ENCODE results near the gene CRYBB2. TPM values are rescaled to one million over a fixed set of nuclear protein-coding genes. Genes with fewer than 3 reads are reported as not detected.

The CRYBB2 gene
- total RNA-seq, 1 experiment from 2014 or later = not detected

- Histone ChIP-seq H2AFZ (ENCODE audit: low read length) (no peak overlapping the region), H3K4ac (ENCODE audit: low read depth, low read length) (no peak overlapping the region), H3K79me1 (ENCODE audit: insufficient read depth, low read depth, low read length, poor library complexity, severe bottlenecking) (no peaks in the 10 kb centered on the region), H3T11ph (ENCODE audit: low read length) (no peak overlapping the region), H3K79me2 (ENCODE audit: insufficient read depth, low read length) (no peaks in the 10 kb centered on the region), H3K14ac (ENCODE audit: insufficient read depth, low read length) (no peak overlapping the region), H4K5ac (ENCODE audit: insufficient read length, low read depth, low read length) (no peak overlapping the region), H3K23me2 (ENCODE audit: insufficient read length, low read depth, low read length, poor library complexity, severe bottlenecking) (no peaks in the 10 kb centered on the region), H3K27ac (ENCODE audit: insufficient read length, low read depth, low read length) (no peak overlapping the region), H3K27me3 (ENCODE audit: insufficient read depth, low read length) (no peaks in the 10 kb centered on the region), H3K23ac (ENCODE audit: insufficient read length, low read depth, low read length) (no peak overlapping the region), H2BK20ac (ENCODE audit: low read depth, low read length, poor library complexity, severe bottlenecking) (no peak overlapping the region), H4K91ac (ENCODE audit: insufficient read length, low read depth, low read length) (no peak overlapping the region), H2AK5ac (ENCODE audit: insufficient read length, low read length) (no peak overlapping the region), H3K4me1 (ENCODE audit: insufficient read depth, low read length) (no peaks in the 10 kb centered on the region), H2BK12ac (ENCODE audit: insufficient read length, low read depth, low read length) (no peak overlapping the region), H3K9ac (ENCODE audit: extremely low read depth, insufficient read length, low read length) (no peak overlapping the region), H3K18ac (ENCODE audit: insufficient read length, low read depth, low read length) (peak overlapping the region; percentile 20), H2BK5ac (ENCODE audit: insufficient read length, low read length) (no peak overlapping the region), H2BK15ac (ENCODE audit: low read depth, low read length) (no peak overlapping the region; the same call in 1 of the 2 replicates), H4K20me1 (ENCODE audit: control insufficient read depth, insufficient read depth, insufficient read length) (no peaks in the 10 kb centered on the region), H2BK120ac (ENCODE audit: low read depth, low read length, poor library complexity, severe bottlenecking) (no peak overlapping the region), H3K4me2 (ENCODE audit: insufficient read depth, insufficient read length, low read length) (no peak overlapping the region), H4K8ac (replicated peaks; ENCODE audit: insufficient read length, low read depth, low read length) (no peak overlapping the region), H3K9me3 (ENCODE audit: control insufficient read depth, low read depth, low read length) (no peaks in the 10 kb centered on the region), H3K56ac (ENCODE audit: insufficient read length, low read depth, low read length) (no peak overlapping the region)
- WGBS (ENCODE audit: extremely low coverage, insufficient read length, low lambda C conversion rate) = no CpG with 5 or more reads among the region's 17 CpGs
- Mint-ChIP-seq H3K27me3 (ENCODE audit: low read depth) (peaks cover 5% of the 10 kb centered on the region), H3K36me3 (ENCODE audit: insufficient read depth in 1 of 3, low read depth in 3 of 3) (peaks cover 3 to 9% (median 4%) of the 10 kb centered on the region in 3 experiments; a peak in 5 of 7 replicates), H3K9me3 (peaks cover 9 to 10% of the 10 kb centered on the region in 2 experiments; a peak in 4 of 5 replicates), H3K4me1 (no peaks in the 10 kb centered on the region; a peak in 1 of 4 replicates), H3K4me3 (no peak overlapping the region), H3K27ac (no peak overlapping the region)
- peak; percentile 50 for DNase-seq
- no peak; the same call in 2 of the 3 replicates for TF ChIP-seq CTCF (conservative IDR thresholded peaks at IDR 0.05)
These were observed 10.5 kb upstream of the CRYBB2 start for GRCh38 chr22:25208743-25209505.

All from H9 (cell line).